GM19468 (cell line): ENCODE data around the gene TSHZ2.

Source experiments
- ATAC-seq: cut with Tn5 transposase; IDR thresholded peaks from one replicate; pipeline ENCODE4 v1.9.1; 2021; ENCODE audit warnings: mild to moderate bottlenecking, moderate library complexity, moderate number of reproducible peaks; ENCODE audit not compliant: unreplicated experiment; ENCODE audit errors: extremely low read depth

TSHZ2 gene

DNA sequence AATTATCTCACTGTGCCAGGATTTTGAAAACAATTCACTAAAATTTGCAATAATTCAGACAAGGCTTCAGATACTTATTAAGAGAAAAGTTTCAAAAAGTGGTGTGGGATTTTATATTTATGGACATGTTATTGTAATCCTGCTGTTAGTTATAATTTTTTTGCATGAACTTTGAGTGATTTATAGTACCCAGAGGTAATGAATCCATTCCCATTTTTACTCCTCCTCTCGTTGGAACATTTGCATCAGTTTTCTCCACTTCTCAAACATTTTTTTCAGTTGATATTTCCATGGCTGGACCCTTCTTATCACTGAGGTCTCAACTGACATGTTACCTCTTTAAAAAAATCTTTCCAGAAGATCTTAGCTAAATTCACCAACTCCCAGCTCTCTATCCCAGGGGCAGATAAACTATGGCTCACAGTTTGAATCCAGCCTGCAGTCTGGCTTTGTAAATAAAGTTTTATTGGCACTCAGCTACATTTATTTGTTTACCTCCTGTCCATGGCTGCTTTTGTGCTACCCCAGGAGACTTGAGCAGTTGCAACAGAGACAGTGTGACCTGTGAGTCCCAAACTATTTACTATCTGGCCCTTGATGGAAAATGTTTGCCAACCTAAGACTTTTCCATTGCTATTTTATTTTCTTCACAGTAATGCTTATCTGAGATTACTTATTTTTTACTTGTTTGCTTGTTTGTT lies 83.4 kb downstream of the TSHZ2 start:
- ATAC-seq, result no peak

DNA sequence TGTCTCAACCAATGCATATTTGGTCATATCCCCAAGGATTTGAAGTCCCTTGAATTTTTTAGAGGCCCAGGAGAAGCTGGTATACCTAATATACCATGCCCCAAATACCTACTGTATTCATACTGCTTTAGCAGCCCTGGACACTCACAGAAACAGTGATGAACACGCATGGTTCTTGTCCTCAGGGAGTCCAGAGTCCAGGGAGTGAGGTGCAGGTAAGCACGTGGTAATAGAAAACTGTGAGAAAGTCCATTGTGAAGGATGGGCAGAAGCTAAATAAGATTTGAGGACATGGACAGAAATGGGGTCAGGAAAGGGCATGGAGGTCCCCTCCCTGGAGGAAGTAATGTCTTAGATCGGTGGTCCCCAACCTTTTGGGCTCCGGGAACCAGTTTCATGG lies 85.4 kb downstream of the TSHZ2 start:
- ATAC-seq, result no peak

DNA sequence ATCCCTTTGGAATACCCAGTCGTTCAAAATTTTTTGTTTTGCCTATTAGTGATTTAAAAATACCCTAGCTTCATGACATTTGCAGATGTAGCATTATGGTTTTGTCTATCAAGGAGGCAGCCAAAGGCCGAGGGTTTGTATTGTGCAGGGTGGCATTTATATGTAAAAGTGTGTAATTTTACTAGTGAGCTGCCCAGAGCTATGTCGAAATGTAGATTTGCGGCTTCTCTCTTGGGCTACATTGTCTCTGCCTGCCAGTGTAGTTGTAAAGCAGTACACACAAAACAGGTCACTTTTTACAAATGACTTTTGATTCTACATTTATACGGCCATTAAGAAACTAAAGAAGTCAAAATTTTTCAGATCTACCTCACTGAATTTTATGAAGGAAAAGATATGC lies 87.7 kb downstream of the TSHZ2 start:
- ATAC-seq, result no peak

DNA sequence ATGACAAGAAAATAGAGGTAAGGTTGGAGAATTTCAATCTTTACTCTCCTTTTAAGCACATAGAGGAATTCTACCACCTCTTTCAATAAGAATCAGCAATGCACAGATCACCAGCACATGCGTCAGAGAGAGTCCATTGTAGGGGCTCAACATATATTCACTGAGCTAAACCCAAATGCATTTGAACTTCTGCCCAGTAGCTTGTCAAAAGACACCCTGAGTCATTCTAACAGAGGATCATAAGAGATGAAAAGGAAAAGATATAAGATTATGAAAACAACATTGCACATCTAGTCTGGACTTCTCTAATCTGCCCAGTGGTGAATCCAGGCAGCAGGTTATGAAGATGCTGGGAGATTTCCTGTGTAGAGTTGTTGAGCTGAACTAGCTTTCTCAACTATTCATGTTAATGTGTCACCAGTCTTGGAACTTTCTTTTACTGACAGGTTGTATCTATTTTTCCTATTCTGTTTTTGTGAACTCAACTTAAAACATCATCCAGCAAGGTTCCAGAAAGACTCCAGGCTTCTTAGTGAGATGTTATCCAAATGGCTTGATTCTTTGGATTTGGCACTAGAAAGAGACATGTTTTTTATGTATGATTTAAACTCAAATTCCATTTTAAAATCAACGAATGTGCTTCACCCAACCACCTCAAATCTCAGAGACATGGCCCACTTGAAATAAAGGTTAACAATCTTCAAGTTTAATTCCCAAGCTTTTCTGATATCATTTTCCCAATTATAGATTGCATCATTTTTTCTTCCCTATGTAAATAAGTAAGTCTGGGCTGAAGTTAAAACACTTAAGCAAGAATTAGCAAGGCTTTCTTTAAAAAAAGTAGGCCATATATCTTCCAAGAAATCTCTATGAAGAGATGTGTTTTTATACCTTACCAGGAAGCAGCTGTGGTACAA lies 89.3 kb downstream of the TSHZ2 start:
- ATAC-seq, result no peak

DNA sequence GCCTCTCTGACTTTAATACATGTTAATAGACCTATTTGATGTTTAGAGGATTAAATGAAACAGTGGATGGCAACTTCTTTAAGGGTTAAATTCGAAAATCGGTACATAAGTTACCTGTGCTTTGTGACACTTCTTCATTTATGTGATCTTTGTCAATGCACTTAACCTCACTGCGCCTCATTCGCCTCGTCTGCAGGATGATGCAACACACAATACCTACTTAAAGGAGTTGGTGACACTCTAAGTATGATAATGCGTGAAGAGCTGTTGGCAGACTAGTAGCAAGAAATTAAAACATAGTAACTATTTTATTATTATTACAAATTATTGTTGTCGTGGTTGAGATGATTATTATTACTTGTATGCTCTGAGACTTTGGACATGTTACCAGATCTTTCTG lies 92.8 kb downstream of the TSHZ2 start:
- ATAC-seq, result no peak

DNA sequence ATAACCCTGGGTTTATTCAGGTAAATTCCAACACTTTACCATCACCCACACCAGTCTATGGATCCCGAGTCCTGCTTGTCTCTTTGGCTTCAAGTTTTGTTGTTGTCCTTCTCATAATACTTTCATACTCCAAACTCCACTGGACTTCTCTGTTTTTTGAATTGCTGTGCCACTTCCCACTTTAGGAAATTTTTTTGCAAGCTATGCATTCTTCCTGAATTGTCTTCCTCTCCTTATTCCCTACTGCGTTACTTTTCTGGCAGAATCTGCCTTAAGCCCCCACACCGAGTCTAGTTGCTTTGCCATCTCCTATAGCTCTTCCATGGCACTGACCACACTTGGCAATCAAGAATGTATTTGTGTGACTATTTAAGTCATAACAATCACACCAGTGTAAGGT lies 96.1 kb downstream of the TSHZ2 start:
- no peak for ATAC-seq

DNA sequence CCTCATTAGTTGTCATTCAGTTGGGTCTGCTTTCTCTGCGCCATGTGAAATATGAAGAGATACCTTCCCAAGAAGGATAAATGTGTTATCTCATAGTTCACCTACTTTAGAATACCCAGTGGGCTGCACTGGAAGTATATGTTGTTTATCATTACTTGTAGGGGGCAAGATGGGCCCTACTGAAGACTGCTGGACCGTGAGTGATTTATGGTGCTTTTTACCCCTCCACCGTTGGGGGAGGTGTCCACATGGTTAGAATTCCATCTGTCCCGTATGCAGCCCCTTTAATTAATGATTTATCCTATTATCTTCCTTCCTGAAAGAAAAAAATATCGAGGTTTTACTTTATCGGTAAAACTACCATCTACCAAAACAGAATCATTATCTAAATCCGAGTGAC lies 97.0 kb downstream of the TSHZ2 start:
- no peak for ATAC-seq

DNA sequence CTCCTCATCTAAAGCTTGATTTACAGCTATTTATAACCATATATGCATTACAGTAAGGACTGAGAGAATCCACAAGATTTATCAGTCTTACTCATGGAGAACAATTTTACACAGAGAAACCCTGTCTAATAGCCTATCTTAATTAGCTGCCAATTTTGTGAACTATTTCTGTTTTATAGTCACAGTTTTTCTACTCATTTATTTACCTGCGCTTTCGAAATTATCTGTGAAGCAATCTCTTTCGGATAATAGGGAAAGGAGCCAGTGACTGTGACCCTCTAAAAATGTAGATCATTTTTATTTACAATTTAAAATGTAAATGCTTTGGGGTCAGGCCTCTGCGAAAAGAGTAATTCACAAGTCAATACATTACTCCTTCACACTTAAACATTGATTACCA lies 98.1 kb downstream of the TSHZ2 start:
- ATAC-seq, result no peak

DNA sequence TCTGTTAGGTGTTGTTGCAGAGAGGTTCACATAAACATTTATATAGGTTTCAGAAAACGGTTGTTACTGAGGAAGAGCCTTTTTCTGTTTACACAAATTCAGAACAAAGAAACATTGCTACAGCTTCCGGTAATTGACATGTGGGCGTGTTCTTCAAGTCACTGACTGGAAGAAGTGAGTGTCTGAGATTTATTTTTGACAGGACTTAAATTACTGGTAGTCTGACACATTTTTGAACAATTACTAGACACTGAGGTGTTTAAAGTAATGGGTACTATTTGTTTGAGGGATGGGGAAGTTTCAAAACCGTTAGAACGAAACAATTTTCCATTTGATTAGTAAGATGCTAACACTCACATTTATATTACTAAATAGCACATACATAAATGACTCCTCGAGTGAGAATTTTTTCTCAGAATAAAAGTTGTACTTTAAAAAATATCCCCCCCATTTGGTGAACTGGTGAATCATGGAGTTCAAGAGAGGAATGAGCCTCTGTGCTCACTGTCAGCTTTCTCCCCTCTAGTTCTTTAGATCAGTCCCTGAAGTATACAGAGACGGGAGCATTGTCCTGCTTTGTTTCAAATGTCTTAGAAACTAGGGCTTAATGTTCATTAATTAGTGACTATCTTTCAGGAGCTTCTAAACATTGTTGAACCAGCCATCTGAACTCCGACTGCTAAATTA lies 98.7 kb downstream of the TSHZ2 start:
- no peak for ATAC-seq

DNA sequence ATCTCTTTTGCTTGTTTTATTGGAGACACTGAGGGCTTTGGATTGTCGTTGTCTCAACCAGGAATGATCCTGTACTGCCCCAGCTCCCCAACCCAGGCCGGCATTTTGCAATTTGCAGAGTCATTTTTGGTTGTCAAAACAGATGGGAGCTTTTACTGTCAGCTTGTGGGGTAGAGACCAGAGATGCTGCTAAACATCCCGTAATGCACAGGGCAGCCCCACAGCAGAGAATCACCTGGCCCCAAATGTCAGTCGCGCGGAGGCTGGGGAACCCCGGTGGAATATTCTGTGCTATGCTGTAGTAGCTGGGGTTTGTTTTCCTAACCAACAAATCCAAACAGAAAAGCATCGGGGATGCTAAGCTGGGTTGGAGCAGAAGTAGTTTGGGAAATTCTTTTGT lies 99.7 kb downstream of the TSHZ2 start:
- ATAC-seq, result no peak

DNA sequence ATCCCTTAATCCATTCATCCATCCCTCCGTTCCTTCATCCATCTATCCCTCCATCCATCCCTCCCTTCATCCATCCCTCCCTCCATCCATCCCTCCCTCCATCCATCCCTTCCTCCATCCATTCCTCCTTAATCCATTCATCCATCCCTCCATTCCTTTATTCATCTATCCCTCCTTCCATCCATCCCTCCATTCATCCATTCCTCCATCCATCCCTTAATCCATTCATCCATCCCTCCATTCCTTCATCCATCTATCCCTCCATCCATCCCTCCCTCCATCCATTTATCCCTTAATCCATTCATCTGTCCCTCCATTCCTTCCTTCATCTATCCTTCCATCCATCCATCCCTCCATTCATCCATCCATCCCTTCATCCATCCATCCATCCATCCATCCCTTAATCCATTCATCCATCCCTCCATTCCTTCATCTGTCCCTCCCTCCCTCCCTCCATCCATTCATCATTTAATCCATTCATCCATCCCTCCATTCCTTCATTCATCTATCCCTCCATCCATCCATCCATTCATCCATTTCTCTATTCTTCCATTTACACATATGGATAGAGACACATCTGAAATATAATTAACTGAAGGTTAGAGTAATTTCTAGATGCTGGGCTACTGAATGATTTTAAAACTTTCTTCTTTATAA lies 100.9 kb downstream of the TSHZ2 start:
- ATAC-seq, result no peak

DNA sequence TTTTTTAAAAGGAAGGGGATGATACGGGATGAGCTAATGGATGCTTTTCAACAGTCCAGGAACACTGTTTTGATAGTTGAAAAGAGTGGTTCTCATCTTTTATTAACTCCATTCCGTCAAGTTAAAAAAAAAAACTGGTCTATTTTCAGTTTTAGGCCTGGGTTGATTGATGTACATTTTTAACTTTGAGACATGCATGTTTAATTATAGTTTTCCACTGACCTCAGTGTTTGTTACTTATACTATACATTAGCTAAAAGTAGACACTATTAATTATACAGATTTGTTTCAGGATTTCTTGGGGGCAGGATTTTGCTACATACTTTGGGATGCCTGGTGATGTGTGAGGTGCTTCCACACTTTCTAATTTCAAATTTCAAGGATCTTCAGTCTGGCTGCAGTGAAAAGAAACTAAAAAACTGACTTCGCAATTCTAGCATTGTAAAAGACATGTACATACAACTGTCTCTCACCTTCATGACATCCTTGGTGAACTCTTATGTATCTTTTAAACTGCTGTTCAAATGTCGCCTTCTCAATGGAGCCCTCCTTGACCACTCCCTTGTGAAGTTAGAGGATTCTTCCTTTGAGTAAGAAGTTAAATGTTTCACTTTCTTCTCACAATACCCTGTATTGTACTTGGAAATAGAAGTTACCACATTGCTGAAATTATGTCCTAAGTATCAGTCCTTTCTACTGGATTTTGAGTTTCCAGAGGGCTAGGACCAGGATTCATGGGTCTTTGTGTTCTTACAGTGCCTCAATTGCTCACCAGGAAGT lies 101.7 kb downstream of the TSHZ2 start:
- ATAC-seq, result no peak

DNA sequence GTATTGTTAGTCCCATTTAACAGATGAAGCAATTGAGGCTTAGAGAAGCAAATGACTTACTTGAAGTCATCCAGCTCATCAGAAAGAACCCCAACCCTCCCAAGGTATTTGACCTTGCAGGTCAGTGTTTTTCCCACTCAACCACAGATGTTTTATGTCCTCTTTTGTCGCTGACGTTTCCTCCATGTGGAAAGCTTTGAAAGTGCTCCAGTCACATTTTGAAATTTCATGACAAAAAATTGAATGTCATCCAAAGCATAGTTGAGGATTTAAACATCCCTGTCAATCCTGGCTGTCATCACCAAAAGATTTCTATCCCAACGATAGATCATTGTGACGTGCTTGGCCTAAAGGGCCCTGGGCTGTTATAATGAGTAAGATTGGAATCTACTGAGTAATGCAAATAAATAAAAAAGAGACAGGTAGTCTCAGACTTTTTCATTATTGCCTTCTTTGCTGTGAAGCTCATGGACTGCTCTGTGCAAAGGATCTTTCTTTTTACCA lies 102.7 kb downstream of the TSHZ2 start:
- ATAC-seq, result no peak

DNA sequence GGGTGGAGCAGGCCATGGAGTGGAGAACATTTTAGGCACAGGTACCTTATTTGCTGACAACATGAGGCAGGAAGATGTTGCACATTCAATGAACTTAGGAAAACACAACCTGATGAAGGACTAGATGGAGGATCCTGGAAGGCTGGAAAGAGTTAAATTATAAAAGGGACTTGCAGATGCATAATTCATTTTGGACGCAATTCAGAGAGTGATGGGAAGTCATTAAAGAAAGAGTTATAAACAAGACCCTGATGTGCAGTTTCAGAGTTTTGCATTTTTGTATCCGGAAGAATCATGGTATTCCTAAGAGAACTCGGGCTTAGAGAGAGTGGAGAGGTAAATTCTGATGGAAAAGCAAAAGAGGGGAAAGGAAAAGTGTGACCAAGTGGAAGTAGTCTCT lies 104.5 kb downstream of the TSHZ2 start:
- ATAC-seq, result no peak

DNA sequence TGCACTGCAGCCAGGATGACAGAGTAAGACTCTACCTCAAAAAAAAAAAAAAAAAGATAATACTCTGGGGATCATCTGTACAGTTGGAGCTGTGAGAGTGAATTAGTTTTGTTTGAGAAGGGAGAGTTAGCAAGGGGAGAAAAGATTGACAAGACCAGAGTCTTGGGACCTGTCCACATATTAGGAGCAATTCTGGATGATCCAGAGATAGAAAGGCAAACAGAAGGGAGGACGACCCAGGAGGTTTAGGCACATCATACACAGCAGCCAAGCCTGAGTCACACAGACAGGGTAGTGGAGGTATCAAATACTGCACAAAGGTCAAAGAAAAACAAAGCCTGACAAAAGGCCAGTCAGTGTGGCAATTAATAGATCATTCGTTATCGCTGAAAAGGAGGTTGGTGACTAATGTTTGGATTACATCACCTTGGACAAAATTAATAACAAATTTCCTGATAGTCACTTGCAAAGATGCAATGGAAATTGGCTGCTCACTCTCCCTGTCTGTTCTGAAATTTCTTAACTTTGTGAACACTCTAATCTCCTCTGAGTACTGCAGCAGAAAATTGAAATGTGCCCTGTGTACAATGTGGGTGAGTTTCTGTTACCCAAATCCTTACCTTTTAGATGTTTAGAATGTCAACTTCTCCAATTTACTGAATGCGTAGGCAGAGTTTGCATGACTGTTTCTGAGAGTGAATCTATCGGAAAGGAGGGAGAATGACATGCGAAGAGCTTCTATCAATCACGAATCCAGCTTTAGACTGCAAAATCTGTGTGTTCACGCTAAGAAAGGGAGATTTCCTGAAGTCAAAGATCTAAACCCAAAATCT lies 105.4 kb downstream of the TSHZ2 start:
- no peak for ATAC-seq

DNA sequence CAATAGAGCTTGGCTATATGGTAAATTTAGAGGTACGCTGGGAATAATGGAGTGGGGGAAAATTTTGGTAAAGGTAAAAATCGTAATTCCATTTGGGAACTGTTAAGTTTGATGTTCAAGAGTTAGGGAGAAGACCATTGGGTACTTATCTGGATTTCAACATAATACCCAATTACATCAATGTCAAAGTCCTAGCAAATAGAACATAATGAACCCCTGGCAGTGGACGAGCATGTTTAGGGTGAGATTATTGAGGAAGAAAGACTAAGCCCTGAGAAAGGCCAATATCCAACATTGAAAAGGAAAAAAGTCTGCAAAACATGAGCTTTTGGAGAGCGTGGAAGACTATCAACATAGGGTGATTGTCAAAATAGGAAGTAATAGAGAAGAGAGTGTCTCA lies 106.6 kb downstream of the TSHZ2 start:
- no peak for ATAC-seq

DNA sequence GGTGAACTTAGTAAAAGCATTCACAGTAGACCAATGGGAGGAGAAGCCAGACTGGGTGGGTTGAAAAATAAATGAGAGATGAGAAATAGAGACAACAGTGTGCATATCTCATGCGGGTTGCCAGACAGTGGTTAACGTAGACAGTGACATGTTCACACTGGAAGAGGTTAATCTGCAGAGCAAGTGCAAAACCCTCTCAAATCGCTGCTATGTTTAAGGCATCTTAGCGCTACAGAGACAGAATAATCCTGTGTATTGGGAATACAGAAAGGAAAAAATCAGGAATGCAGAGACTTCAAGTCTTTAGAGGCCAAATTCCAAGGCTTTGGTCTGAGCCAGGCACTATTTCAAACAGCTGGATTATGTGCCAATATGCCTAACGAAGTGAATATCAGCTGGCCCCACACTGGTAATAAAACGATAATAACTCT lies 107.1 kb downstream of the TSHZ2 start:
- ATAC-seq, result no peak

DNA sequence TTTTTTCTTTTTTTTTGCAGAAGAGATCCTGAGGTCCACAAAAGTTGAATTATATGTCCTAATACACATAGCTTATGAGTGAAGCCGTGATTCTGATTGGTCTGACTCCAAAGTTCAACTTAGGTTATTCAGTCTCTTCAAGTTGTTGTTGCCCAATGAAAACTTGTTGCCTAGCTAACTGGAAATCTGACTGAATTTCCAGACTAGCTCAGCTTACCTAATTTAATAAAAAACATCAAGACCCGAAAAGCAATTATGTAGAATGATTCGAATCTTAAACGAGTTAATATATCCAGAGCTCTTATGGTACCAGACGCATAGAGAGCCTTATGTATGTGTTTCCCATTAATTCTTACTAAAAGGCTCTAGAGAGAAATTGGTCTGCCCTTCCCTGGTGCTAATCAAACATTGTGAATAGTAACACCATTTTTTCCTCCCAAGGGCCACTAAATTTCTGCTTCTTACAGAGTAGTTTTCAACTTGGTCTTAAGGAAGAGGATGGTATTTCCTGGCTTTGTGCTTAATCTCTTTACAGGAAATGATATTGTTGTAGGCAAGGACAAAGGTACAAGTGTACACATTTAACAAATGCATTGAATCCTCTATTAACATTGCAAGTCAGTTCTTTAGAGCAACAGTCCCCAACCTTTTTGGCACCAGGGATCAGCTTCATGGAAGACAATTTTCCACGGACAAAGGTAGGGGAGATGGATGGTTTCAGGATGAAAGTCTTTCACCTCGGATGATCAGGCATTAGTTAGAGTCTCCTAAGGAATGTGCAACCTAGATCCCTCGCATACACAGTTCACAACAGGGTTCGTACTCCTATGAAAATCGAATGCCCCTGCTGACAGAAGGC lies 107.9 kb downstream of the TSHZ2 start:
- no peak for ATAC-seq
